Endothelial cell of umbilical vein (primary cell): Measurements from ENCODE around the gene EPB41L4B. TPM values are rescaled to one million over a fixed set of nuclear protein-coding genes. Genes with fewer than 3 reads are reported as not detected.

Experiments used
- BruUV-seq: library from RNA; stranded (reverse); fragments of 400-500 nt; replicated peaks from 2 replicates; lab custom pipeline; 2021; lab: Mats Ljungman, UMichigan
- CTCF ChIA-PET: fragments of 300-600, 350-600 bp; sonication (Branson Sonifier 250); formaldehyde crosslinking; loops from one replicate; lab custom pipeline; 2021; ENCODE audit warnings: antibody characterized with exemption, inconsistent platforms; lab: Charles Lee
- POLR2A ChIA-PET: fragments of 300-600, 350-600 bp; sonication (Branson Sonifier 250); formaldehyde crosslinking; loops from one replicate; lab custom pipeline; 2021; ENCODE audit warnings: antibody characterized with exemption, inconsistent platforms; lab: Charles Lee
- DNase-seq: peaks from one replicate; pipeline ENCODE4 v3.0.0-alpha.2; 2011; ENCODE audit warnings: low read depth, low spot score
- FAIRE-seq: peaks from 2 replicates; lab custom pipeline; 2011; peaks lifted over from hg19 to GRCh38; lab: Jason Lieb, UNC
- H2AFZ ChIP-seq: 2 replicates; pipeline ENCODE4 v1.6.0; 2012; ENCODE audit warnings: low read depth, low read length, control low read depth, inconsistent platforms
- H3K27ac ChIP-seq: 2 replicates; pipeline ENCODE4 v1.5.1; 2011; ENCODE audit warnings: low read depth, mild to moderate bottlenecking, control low read depth, low read length, moderate library complexity; ENCODE audit not compliant: insufficient read depth
- H3K27me3 ChIP-seq, 2 experiments: 2 replicates each; pipeline versions ENCODE4 v1.6.0 to v1.6.1; 2011; ENCODE audit warnings: low read length in 2 of 2, mixed read lengths in 1 of 2; ENCODE audit not compliant: control insufficient read depth in 2 of 2, insufficient read depth in 2 of 2
- H3K36me3 ChIP-seq, 2 experiments: 2 replicates in 1 of 2; 3 replicates in 1 of 2; pipeline ENCODE4 v1.5.1; 2011; ENCODE audit warnings: low read length in 2 of 2, mild to moderate bottlenecking in 1 of 2, moderate library complexity in 1 of 2; ENCODE audit not compliant: control insufficient read depth in 2 of 2, insufficient read depth in 2 of 2; ENCODE audit errors: extremely low read depth in 1 of 2
- H3K4me1 ChIP-seq: 3 replicates; pipeline ENCODE4 v1.5.1; 2011; ENCODE audit warnings: mild to moderate bottlenecking, low read length; ENCODE audit not compliant: control insufficient read depth, insufficient read depth; ENCODE audit errors: extremely low read depth
- H3K4me2 ChIP-seq: 2 replicates; pipeline ENCODE4 v1.6.1; 2011; ENCODE audit warnings: low read length, control low read depth, mixed read lengths; ENCODE audit not compliant: insufficient read depth
- H3K4me3 ChIP-seq, 3 experiments: fragments of 200-600 bp in 1 of 3; sonication (generic), shearing (Covaris generic) in 1 of 3; replicated peaks in 1 of 3; 2 replicates each; pipeline ENCODE4 v1.5.1; 2011 to 2016; ENCODE audit warnings: control low read depth in 3 of 3, low read length in 3 of 3, mild to moderate bottlenecking in 2 of 3, inconsistent platforms in 1 of 3, low read depth in 1 of 3, moderate library complexity in 1 of 3; ENCODE audit not compliant: insufficient read depth in 1 of 3
- H3K79me2 ChIP-seq: 2 replicates; pipeline ENCODE4 v1.6.0; 2012; ENCODE audit warnings: low read length, inconsistent platforms; ENCODE audit not compliant: control insufficient read depth, insufficient read depth
- H3K9ac ChIP-seq: replicated peaks from 2 replicates; pipeline ENCODE3; 2011; ENCODE audit warnings: low read length, control low read depth; ENCODE audit not compliant: insufficient read depth; ENCODE audit errors: extremely low read depth
- H3K9me1 ChIP-seq: replicated peaks from 3 replicates; pipeline ENCODE4 v1.6.0; 2011; ENCODE audit warnings: mild to moderate bottlenecking, low read length; ENCODE audit not compliant: control insufficient read depth, insufficient read depth; ENCODE audit errors: extremely low read depth
- H3K9me3 ChIP-seq: replicated peaks from 2 replicates; pipeline ENCODE4 v1.5.1; 2012; ENCODE audit warnings: low read length, inconsistent platforms; ENCODE audit not compliant: control insufficient read depth, insufficient read depth
- H4K20me1 ChIP-seq: replicated peaks from 2 replicates; pipeline ENCODE3; 2011; ENCODE audit warnings: mild to moderate bottlenecking, low read length; ENCODE audit not compliant: control insufficient read depth, insufficient read depth; ENCODE audit errors: extremely low read depth
- EZH2 ChIP-seq: IDR thresholded peaks from 2 replicates; pipeline ENCODE4 v1.6.1; 2012; ENCODE audit warnings: borderline replicate concordance, low read depth, mild to moderate bottlenecking, moderate library complexity, low read length, inconsistent platforms; ENCODE audit not compliant: severe bottlenecking
- FOS ChIP-seq: IDR thresholded peaks from 2 replicates; pipeline ENCODE4 v1.6.1; 2011; ENCODE audit warnings: mild to moderate bottlenecking, low read length, moderate library complexity, borderline replicate concordance; ENCODE audit not compliant: insufficient read depth
- GATA2 ChIP-seq: IDR thresholded peaks from 2 replicates; pipeline ENCODE4 v1.7.0; 2011; ENCODE audit warnings: low read depth, mild to moderate bottlenecking, moderate library complexity, mixed read lengths, low read length; ENCODE audit not compliant: insufficient read length, insufficient read depth
- JUN ChIP-seq: IDR thresholded peaks from 2 replicates; pipeline ENCODE4 v1.6.1; 2011; ENCODE audit warnings: borderline replicate concordance, low read depth; ENCODE audit not compliant: insufficient read length, insufficient read depth
- MYC ChIP-seq: IDR thresholded peaks from one replicate; pipeline ENCODE4 v1.6.1; 2011; ENCODE audit warnings: mild to moderate bottlenecking, low read depth, low read length
- POLR2A ChIP-seq: IDR thresholded peaks from 2 replicates; pipeline ENCODE4 v1.6.1; 2012; ENCODE audit warnings: low read depth, mild to moderate bottlenecking, control low read depth, low read length
- POLR2AphosphoS5 ChIP-seq: IDR thresholded peaks from 2 replicates; pipeline ENCODE4 v1.6.1; 2012; ENCODE audit warnings: low read depth, mild to moderate bottlenecking, control low read depth, low read length, moderate library complexity; ENCODE audit not compliant: insufficient read depth
- dilution Hi-C: fragments of 300-500 bp; cut with MboI; formaldehyde crosslinking; loops from one replicate; pipeline ENCODE4 v1.15.0; 2019; ENCODE audit warnings: low sequenced_read_pairs; ENCODE audit not compliant: extremely low pct_ligation_motif_present
- intact Hi-C: fragments of 100-400 bp; cut with micrococcal nuclease; formaldehyde crosslinking; loops from one replicate; pipeline ENCODE4 v1.10.0; 2022
- polyA plus RNA-seq, 4 experiments: library from polyadenylated mRNA; depleted of rRNA in 3 of 4; stranded (reverse) in 3 of 4; unstranded in 1 of 4; fragments of >200 nt; gene quantifications; 2 replicates each; pipeline versions ENCODE4 v1.2.1 to v1.2.3, GENCODE V29; 2011 to 2012; ENCODE audit warnings: missing spikeins in 1 of 4
- total RNA-seq: library from RNA; stranded (reverse); gene quantifications from 2 replicates; pipeline ENCODE4 v1.2.3, GENCODE V29; 2021
- TF ChIP-seq, protein P1 (sequence below), 2 donors: IDR thresholded peaks; 1 replicate in 1 of 2; 2 replicates in 1 of 2; pipeline ENCODE4 v1.5.1; 2011; ENCODE audit warnings: low read length in 2 of 2, mild to moderate bottlenecking in 2 of 2, moderate library complexity in 2 of 2, control low read depth in 1 of 2, inconsistent platforms in 1 of 2, low read depth in 1 of 2; ENCODE audit not compliant: insufficient read depth in 1 of 2; ENCODE audit errors: extremely low read depth in 1 of 2
- TF ChIP-seq, protein P2 (sequence below): IDR thresholded peaks from 2 replicates; pipeline ENCODE4 v1.6.1; 2011; ENCODE audit not compliant: insufficient read depth, insufficient read length

Gene EPB41L4B
- total and polyA plus RNA-seq, 2 donors (not counting 3 experiments of a cell fraction or from before 2014, with no cell fraction given), result 0.10 to 0.15 TPM

DNA sequence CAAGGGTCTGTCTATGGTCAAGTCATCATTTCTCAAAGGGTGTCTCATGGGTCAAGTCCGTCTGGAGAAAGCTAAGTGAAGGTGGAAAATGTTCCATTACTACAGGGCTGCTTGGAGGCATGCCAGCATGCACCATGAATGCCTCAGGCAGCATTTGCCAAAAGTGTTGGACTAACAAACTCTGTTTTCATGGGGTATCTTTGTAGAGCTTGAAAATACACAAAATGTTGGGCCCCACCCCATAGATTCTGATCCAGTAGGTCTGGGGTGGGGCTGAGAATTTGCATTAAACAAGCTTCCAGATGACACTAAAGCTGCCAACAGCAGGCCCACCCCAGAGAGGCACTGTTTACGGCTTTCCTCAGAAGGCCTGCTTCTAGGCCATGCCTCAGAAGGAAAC lies 78.8 kb downstream of the EPB41L4B start:
- no peak overlapping the region for H3K4me3 ChIP-seq
- TF ChIP-seq, protein P1, sequence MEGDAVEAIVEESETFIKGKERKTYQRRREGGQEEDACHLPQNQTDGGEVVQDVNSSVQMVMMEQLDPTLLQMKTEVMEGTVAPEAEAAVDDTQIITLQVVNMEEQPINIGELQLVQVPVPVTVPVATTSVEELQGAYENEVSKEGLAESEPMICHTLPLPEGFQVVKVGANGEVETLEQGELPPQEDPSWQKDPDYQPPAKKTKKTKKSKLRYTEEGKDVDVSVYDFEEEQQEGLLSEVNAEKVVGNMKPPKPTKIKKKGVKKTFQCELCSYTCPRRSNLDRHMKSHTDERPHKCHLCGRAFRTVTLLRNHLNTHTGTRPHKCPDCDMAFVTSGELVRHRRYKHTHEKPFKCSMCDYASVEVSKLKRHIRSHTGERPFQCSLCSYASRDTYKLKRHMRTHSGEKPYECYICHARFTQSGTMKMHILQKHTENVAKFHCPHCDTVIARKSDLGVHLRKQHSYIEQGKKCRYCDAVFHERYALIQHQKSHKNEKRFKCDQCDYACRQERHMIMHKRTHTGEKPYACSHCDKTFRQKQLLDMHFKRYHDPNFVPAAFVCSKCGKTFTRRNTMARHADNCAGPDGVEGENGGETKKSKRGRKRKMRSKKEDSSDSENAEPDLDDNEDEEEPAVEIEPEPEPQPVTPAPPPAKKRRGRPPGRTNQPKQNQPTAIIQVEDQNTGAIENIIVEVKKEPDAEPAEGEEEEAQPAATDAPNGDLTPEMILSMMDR (IDR thresholded peaks at IDR 0.05; ENCODE audit: extremely low read depth in 1 of 2, insufficient read depth in 1 of 2, low read depth in 1 of 2, low read length in 2 of 2), result no peak
- TF ChIP-seq FOS (no peak), MYC (no peak), GATA2 (no peak)
- peaks cover 0 to 2% of the 10 kb centered on the region in 2 experiments for H3K27me3 ChIP-seq
- CTCF ChIA-PET, result no interaction called here
- DNase-seq (no peak), FAIRE-seq (no peak)
- no peak overlapping the region for H3K4me2 ChIP-seq
- no peaks in the 10 kb centered on the region for H4K20me1 ChIP-seq
- H3K4me1 ChIP-seq, result peaks cover 13% of the 10 kb centered on the region
- no peak overlapping the region for H3K9ac ChIP-seq
- no peaks in the 10 kb centered on the region for H3K79me2 ChIP-seq
- H3K9me3 ChIP-seq, result no peaks in the 10 kb centered on the region
- POLR2A ChIA-PET, result no interaction called here
- dilution Hi-C loops (no loop called here), intact Hi-C loops (loop anchor here (1.0 kb wide), 1 partner anchor 159 kb away; no protein-coding TSS in a partner anchor)
- no peaks in the 10 kb centered on the region for H3K9me1 ChIP-seq
- no peaks in the 10 kb centered on the region for H3K36me3 ChIP-seq
- H3K27ac ChIP-seq, result no peak overlapping the region
- BruUV-seq, result no TSS peak
- no peak overlapping the region for H2AFZ ChIP-seq

DNA sequence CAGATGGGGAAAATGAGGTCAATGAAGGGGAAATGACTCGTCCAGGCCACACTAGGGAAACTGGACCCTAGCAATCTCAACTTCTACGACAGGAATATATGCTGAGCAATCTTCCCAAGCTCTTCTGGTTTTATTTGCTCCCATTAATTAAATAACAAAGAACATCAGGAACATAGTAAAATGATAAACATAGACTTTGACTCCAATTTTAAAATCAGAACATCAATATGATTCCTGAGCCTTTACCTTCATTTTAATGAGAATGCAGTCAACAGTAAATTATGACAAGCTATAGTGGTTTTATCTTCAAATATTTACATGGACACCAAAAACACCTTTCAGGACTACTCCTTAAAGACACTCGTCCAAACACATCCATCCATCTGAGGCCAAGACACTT lies 79.7 kb downstream of the EPB41L4B start:
- intact Hi-C loops, result no loop called here
- Histone ChIP-seq H4K20me1 (no peaks in the 10 kb centered on the region), H3K9me3 (no peaks in the 10 kb centered on the region), H3K4me3 (no peak overlapping the region), H3K9me1 (no peaks in the 10 kb centered on the region), H3K9ac (no peak overlapping the region), H3K79me2 (no peaks in the 10 kb centered on the region), H3K27ac (no peak overlapping the region), H3K4me2 (no peak overlapping the region), H3K4me1 (peaks cover 13% of the 10 kb centered on the region), H3K27me3 (peaks cover 0 to 6% of the 10 kb centered on the region in 2 experiments), H3K36me3 (no peaks in the 10 kb centered on the region), H2AFZ (no peak overlapping the region)
- dilution Hi-C loops, result no loop called here
- peak; percentile 9 for DNase-seq
- no TSS peak for BruUV-seq
- no peak for FAIRE-seq
- POLR2A ChIA-PET, result no interaction called here
- CTCF ChIA-PET, result interaction anchor here (1.0 kb wide), 1 partner anchor 12 kb away, joined by 4 read pairs; no protein-coding TSS in a partner anchor
- TF ChIP-seq, protein P1 (IDR thresholded peaks at IDR 0.05; ENCODE audit: extremely low read depth in 1 of 2, insufficient read depth in 1 of 2, low read depth in 1 of 2, low read length in 2 of 2), result no peak
- TF ChIP-seq JUN (no peak), POLR2AphosphoS5 (no peak), MYC (no peak), FOS (no peak), POLR2A (no peak), GATA2 (no peak), EZH2 (no peak)
- TF ChIP-seq, protein P2, sequence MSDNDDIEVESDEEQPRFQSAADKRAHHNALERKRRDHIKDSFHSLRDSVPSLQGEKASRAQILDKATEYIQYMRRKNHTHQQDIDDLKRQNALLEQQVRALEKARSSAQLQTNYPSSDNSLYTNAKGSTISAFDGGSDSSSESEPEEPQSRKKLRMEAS, result no peak
